DOHH2 (cell line): ENCODE data around the gene TRAFD1.

Experiments
- CTCF ChIP-seq: fragments of 200-600 bp; sonication (generic); IDR thresholded peaks from one replicate; pipeline ENCODE4 v1.5.1; 2014; ENCODE audit warnings: antibody characterized with exemption, mild to moderate bottlenecking, low read depth, low read length; ENCODE audit not compliant: poor library complexity, severe bottlenecking
- EZH2phosphoT487 ChIP-seq: fragments of 200-600 bp; sonication (generic); IDR thresholded peaks from 2 replicates; pipeline ENCODE4 v1.6.1; 2017; ENCODE audit warnings: borderline replicate concordance, mild to moderate bottlenecking, antibody characterized with exemption, low read length, moderate library complexity, mixed read lengths

- TF ChIP-seq CTCF (no peak), EZH2phosphoT487 (no peak)
Measured at GRCh38 chr12:112096667-112097066, 28.7 kb upstream of the TRAFD1 start.
